Psoas muscle (tissue), 8 donors: ENCODE results near the gene CLEC16A. TPM values are rescaled to one million over a fixed set of nuclear protein-coding genes. Genes with fewer than 3 reads are reported as not detected.

Source experiments
- ATAC-seq, 4 donors: fragments of 200-7000 bp; cut with Tn5 transposase; one replicate each; pipeline ENCODE4 v1.9.1; 2020; ENCODE audit warnings: moderate library complexity in 3 of 4, mild to moderate bottlenecking in 2 of 4
- DNase-seq, 2 donors: peaks; one replicate each; pipeline ENCODE4 v3.0.0-alpha.2; 2020
- H3K27ac ChIP-seq: fragments of 200-600 bp; one replicate; pipeline ENCODE4 v1.8.0; 2022
- H3K27me3 ChIP-seq, 3 donors: fragments of 200-600 bp in 1 of 3; one replicate each; pipeline versions ENCODE4 v1.6.1 to v1.8.0; 2013 to 2022; ENCODE audit warnings: low read length in 2 of 3, mild to moderate bottlenecking in 2 of 3, moderate library complexity in 1 of 3; ENCODE audit not compliant: insufficient read depth in 3 of 3
- H3K36me3 ChIP-seq, 2 donors: fragments of 200-600 bp in 1 of 2; one replicate each; pipeline versions ENCODE4 v1.6.1 to v1.8.0; 2013 to 2022; ENCODE audit warnings: low read depth in 1 of 2, mild to moderate bottlenecking in 1 of 2, moderate library complexity in 1 of 2; ENCODE audit not compliant: insufficient read depth in 1 of 2
- H3K4me1 ChIP-seq: fragments of 200-600 bp; one replicate; pipeline ENCODE4 v1.8.0; 2022
- H3K4me3 ChIP-seq: fragments of 200-600 bp; one replicate; pipeline ENCODE4 v1.8.0; 2022; ENCODE audit warnings: mild to moderate bottlenecking
- H3K9me3 ChIP-seq: fragments of 200-600 bp; one replicate; pipeline ENCODE4 v1.8.0; 2022
- WGBS, 3 donors: extraction: QIAGEN DNeasy Blood & Tissue Kit; methylation state at CpG; one replicate each; pipeline versions ENCODE4 v1.1.6 to v1.1.7; 2013; 5-methylcytosine and 5-hydroxymethylcytosine counted together
- intact Hi-C, 2 donors: fragments of 100-400 bp; cut with DNase I; formaldehyde crosslinking; loops; one replicate each; pipeline versions ENCODE4 v1.11.0 to v1.14.2; 2022
- polyA plus RNA-seq, 3 donors: library from polyadenylated mRNA; stranded (reverse); fragments of 200-250 nt; gene quantifications; one replicate each; pipeline ENCODE4 v1.2.3, GENCODE V29; 2013
- total RNA-seq, 4 donors: library from RNA; stranded (reverse); fragmentation: NEBNext Ultra II Directional in 2 of 4; extraction: Animal tissue kit (Norgen Biotek cat#: 25700) in 2 of 4; gene quantifications; one replicate each; pipeline versions ENCODE4 v1.2.1 to v1.2.4, GENCODE V29; 2021 to 2023
- TF ChIP-seq, protein P1 (sequence below): fragments of 200-600 bp; IDR thresholded peaks from one replicate; pipeline ENCODE4 v1.8.0; 2022; ENCODE audit warnings: antibody characterized with exemption
- donor health status: healthy with polysubstance abuse.
- donor health status: DM: no; HTN: no; CAD: no; lungs with moderate emphysema.
- donor health status: Bipolar disorder and iron deficiency.
- donor health status: healthy.
- donor health status: DM: yes; HTN: yes; CAD: no.
- donor health status: DM: no; HTN: no; CAD: no.
- donor health status: DM: no; HTN: no; CAD: no.
- donor health status: DM: yes; HTN: yes; CAD: no.

CLEC16A gene
- total and polyA plus RNA-seq, 7 donors, result 13.1 to 28.1 (median 21.4) TPM

- whole genome bisulfite sequencing, 3 donors, result 12 to 18% (median 17%) methylated on average over 7 of the region's 7 CpGs
- peak overlapping the region; percentile 78 for H3K27ac ChIP-seq
- intact Hi-C loops, result no loop called here
Observed at GRCh38 chr16:11161974-11162373, 217.6 kb downstream of the CLEC16A start.

GRCh38 chr16:11162586-11163268 is 218.4 kb downstream of the CLEC16A start:
- peak in 1 of 2 donors; percentile 23 for DNase-seq
- Histone ChIP-seq H3K36me3 (peaks cover 0 to 11% of the 10 kb centered on the region in 2 donors), H3K4me1 (peaks cover 26% of the 10 kb centered on the region), H3K27me3 (no peaks in the 10 kb centered on the region), H3K27ac (peak overlapping the region; percentile 78), H3K4me3 (no peak overlapping the region), H3K9me3 (no peaks in the 10 kb centered on the region)
- whole genome bisulfite sequencing, 3 donors, result 48 to 65% (median 49%) methylated on average over 9 of the region's 9 CpGs
- intact Hi-C loops, result no loop called here
- TF ChIP-seq, protein P1, sequence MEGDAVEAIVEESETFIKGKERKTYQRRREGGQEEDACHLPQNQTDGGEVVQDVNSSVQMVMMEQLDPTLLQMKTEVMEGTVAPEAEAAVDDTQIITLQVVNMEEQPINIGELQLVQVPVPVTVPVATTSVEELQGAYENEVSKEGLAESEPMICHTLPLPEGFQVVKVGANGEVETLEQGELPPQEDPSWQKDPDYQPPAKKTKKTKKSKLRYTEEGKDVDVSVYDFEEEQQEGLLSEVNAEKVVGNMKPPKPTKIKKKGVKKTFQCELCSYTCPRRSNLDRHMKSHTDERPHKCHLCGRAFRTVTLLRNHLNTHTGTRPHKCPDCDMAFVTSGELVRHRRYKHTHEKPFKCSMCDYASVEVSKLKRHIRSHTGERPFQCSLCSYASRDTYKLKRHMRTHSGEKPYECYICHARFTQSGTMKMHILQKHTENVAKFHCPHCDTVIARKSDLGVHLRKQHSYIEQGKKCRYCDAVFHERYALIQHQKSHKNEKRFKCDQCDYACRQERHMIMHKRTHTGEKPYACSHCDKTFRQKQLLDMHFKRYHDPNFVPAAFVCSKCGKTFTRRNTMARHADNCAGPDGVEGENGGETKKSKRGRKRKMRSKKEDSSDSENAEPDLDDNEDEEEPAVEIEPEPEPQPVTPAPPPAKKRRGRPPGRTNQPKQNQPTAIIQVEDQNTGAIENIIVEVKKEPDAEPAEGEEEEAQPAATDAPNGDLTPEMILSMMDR, result no peak
- peak in 3 of 4 donors; percentile 33 to 49 (median 38) for ATAC-seq

More at GRCh38 chr16:11161974-11162373, 217.6 kb downstream of the CLEC16A start:
- TF ChIP-seq, protein P1, result no peak
- Histone ChIP-seq H3K27me3 (no peaks in the 10 kb centered on the region), H3K9me3 (no peaks in the 10 kb centered on the region), H3K4me3 (no peak overlapping the region), H3K4me1 (peaks cover 26% of the 10 kb centered on the region), H3K36me3 (peaks cover 0 to 7% of the 10 kb centered on the region in 2 donors)
- DNase-seq (peak in 1 of 2 donors; percentile 58), ATAC-seq (peak; percentile 68 to 92 (median 82))

- H3K4me1 ChIP-seq, result peaks cover 30% of the 10 kb centered on the region
- intact Hi-C loops, result no loop called here
- peak in 1 of 2 donors; percentile 25 for DNase-seq
Observed at GRCh38 chr16:11163761-11164261, 219.4 kb downstream of the CLEC16A start.

GRCh38 chr16:11164482-11165270 is 220.3 kb downstream of the CLEC16A start:
- TF ChIP-seq, protein P1, result no peak
- Histone ChIP-seq H3K27me3 (no peaks in the 10 kb centered on the region), H3K36me3 (peaks cover 0 to 11% of the 10 kb centered on the region in 2 donors), H3K4me3 (no peak overlapping the region), H3K27ac (no peak overlapping the region), H3K9me3 (no peaks in the 10 kb centered on the region), H3K4me1 (peaks cover 30% of the 10 kb centered on the region)
- ATAC-seq (no peak), DNase-seq (peak in 1 of 2 donors; percentile 35)
- WGBS, 3 donors, result 95% methylated on average over 14 of the region's 14 CpGs
- intact Hi-C loops, result no loop called here

More at GRCh38 chr16:11163761-11164261, 219.4 kb downstream of the CLEC16A start:
- Histone ChIP-seq H3K27ac (no peak overlapping the region), H3K36me3 (peaks cover 0 to 11% of the 10 kb centered on the region in 2 donors), H3K27me3 (no peaks in the 10 kb centered on the region), H3K9me3 (no peaks in the 10 kb centered on the region), H3K4me3 (no peak overlapping the region)
- ATAC-seq, result no peak
- WGBS, 3 donors, result 81 to 91% (median 87%) methylated on average over 15 of the region's 15 CpGs
- TF ChIP-seq, protein P1, result no peak
